Measurements from ENCODE around the gene LRP5.

DNA sequence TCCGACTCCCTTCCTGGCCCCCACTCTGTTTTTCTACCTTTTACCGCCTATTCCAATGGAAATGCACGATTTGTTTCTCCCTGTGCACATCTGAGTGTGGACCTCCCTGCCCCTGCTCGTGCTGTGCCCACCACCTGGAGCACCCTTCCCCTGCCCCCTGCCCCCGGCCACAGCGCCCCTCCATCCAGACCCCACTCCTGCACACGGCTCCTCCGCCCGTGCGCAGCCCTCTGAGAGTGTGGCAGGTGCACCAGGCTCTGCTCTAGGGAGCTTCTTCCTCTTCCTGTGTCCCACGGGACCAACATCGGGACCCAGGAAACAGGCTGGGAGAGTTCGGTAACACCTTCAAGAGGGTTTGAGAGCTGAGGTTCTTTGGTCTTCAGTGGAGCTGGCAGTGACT, 62.9 kb downstream of the LRP5 start:
- TF ChIP-seq POLR2A (IDR thresholded peaks at IDR 0.05) (no peak), POLR2AphosphoS5 (IDR thresholded peaks at IDR 0.05) (no peak)
- TF ChIP-seq, protein P1, sequence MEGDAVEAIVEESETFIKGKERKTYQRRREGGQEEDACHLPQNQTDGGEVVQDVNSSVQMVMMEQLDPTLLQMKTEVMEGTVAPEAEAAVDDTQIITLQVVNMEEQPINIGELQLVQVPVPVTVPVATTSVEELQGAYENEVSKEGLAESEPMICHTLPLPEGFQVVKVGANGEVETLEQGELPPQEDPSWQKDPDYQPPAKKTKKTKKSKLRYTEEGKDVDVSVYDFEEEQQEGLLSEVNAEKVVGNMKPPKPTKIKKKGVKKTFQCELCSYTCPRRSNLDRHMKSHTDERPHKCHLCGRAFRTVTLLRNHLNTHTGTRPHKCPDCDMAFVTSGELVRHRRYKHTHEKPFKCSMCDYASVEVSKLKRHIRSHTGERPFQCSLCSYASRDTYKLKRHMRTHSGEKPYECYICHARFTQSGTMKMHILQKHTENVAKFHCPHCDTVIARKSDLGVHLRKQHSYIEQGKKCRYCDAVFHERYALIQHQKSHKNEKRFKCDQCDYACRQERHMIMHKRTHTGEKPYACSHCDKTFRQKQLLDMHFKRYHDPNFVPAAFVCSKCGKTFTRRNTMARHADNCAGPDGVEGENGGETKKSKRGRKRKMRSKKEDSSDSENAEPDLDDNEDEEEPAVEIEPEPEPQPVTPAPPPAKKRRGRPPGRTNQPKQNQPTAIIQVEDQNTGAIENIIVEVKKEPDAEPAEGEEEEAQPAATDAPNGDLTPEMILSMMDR (IDR thresholded peaks at IDR 0.05) = no peak
